RCC 7860 (cell line): ENCODE measurements around the gene CNTNAP2.
A peak's percentile ranks its signal among the peaks of the same experiment; 100 is the strongest.

Experiments
- DNase-seq: peaks from one replicate; pipeline ENCODE4 v3.0.0-alpha.2; 2015; ENCODE audit warnings: low spot score
- FAIRE-seq: peaks from 2 replicates; lab custom pipeline; 2012; peaks lifted over from hg19 to GRCh38; lab: Jason Lieb, UNC

The CNTNAP2 gene

DNA sequence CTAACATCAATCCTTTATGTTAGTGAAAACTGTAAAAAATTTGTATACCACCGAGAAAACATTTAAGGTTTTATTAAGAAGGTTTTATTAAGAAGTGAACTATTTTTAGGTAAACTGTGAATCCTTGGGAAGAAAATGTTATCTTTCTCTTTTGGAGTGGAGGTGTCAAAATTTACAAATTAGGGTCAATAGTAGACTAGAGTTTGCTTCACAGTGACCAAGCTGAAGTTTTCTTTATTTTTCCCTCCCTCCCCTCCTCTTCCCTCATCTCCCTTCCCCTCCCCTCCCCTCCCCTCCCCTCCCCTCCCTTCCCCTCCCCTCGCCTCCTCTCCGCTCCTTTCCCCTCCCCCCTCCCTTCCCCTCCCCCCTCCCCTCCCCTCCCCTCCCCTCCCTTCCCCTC lies 168.8 kb downstream of the CNTNAP2 start:
- FAIRE-seq = no peak
- no peak for DNase-seq

DNA sequence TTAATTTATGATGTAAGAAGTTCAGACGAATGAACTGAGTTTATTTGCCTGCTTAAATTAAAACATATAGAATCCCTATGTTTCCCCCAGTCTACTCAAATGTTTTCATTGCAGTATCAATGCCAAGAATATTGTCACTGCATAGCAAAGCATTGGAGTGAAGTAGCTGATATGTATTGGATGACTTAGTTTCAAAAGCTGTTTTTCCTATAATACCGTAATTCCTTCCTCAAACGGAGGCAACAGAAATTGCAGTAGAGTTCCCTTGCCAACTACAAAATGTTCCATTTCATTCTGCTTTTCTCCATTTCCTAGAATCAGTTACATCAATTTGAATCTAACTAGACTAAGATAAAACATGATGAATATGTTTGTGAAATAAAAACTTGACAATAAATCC lies 174.1 kb downstream of the CNTNAP2 start:
- DNase-seq (no peak), FAIRE-seq (no peak)

DNA sequence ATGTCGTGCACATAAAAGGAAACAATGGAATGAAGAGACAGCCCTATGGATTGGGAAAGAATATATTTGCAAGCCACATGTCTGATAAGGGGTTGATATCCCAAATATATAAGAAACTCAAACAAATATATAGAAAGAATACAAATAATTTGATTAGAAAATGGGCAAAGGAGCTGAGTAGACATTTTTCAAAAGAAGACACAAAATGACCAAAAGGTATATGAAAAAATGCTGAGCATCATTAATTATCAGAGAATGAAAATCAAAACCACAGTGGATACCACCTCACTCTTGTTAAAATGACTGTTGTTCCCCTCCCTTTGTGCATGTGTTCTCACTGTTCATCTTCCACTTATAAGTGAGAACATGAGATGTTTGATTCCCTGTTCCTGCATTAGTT lies 175.3 kb downstream of the CNTNAP2 start:
- FAIRE-seq (no peak), DNase-seq (no peak)

DNA sequence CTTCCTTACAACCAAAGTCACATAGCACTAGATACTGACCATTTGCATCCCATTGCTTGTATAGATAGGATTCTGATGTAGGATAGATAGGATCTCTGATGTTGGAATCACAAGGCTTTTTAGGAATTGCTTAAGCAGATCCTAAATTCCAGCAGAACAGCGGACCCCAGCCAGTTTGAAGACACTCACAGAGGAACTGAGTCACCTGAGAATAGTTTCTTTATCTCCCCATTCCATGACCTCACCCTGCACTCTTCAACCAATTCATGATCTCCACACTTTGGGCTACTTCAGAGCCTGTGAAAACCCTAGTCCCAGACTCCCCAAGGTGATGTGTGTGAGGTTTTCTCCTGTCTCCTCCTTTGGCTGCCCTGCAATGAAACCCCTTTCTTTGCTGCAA lies 179.4 kb downstream of the CNTNAP2 start:
- no peak for DNase-seq
- FAIRE-seq = no peak

DNA sequence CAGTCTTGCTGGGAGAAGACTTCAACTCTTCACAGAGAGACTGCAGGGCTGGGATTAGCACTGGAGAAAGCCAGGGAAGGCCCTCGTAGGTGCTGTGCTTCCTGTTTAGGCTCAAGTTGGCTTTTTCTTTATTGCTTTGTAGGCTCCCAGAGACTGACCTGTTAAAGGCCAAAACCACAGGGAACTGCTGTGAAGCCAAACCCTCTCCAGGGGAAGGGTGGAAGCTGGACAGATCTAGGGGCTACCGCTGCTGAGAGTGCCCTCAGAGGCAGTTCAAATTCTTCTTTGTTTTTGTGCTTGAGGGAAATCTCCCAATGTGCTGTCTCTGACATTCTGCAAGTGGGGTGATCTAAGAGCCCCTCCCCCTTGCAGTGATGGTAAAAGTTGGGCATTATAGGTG lies 198.4 kb downstream of the CNTNAP2 start:
- FAIRE-seq = no peak
- no peak for DNase-seq

DNA sequence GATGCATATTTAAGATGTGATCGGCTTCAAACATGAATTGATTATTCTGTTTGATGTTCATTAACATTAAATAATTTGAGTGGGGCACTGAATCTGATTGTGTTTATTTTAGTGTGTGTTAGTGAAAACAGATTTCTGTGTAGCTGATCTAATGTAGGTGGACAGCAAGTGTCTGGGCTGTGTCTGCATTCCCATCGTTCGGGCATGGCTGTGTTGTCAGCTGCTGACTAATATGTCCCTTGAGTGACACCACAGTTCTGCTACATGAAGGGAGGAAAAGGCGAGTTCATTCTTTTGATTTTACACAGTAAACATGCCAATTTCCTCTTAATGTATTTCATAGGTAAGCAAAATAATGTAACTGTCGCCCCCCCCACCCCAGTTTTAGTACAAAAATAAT lies 203.0 kb downstream of the CNTNAP2 start:
- FAIRE-seq (no peak), DNase-seq (no peak)

DNA sequence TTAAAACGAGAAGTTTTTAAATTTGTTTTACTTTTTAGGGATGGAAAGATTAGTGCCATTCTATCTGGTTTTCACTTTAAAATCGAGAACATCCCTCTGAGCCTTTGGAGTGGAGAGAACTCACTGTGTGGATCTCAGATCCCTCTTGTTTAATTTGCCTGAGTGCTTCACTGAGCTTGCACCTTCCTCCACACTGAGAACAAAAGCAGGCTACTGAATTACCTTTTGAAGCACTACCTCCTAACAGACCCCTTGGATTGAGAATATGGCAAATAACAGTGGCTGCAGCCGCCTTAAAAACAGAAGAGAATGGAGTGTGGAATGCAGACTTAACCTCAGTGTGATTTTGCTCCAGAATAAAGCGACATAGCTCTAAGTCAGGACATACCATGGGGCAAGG lies 204.7 kb downstream of the CNTNAP2 start:
- DNase-seq (no peak), FAIRE-seq (no peak)

DNA sequence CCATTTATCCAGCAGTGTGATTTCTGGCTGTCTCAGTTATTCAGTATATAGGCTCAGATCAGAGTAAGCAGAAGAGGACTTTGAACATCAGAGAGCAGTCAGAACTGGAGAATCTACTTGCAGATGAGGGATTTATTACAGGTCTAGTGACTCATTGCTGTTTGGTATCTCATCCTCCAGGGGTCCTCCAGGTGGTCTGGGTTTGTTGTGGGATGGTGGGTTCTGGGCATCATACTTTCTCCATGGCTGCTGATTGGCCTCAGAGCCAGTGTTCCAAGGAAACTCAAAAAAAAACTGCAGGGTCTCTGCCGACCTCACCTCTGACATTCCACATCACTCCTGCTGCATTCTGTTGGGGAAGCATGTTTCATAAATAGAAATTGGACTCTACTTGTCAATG lies 214.8 kb downstream of the CNTNAP2 start:
- FAIRE-seq = no peak

DNA sequence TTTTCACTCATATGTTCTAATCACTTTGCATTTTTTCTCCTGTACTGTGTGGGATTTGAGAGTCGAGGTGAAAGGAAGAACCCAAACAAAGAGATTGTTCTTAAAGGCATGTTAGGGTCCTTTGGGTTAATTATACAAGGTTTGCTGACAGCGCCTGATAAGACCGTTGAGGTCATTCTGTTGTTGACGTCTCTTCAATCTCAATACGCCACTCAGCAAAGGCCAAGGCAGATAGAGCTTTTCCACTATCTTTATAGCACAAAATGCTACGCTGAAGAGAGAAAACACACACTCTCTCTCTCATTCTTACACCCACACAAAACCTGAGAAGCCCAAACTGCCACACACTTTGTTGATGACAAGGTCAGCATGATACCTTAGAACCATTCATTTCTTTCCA lies 228.7 kb downstream of the CNTNAP2 start:
- FAIRE-seq (no peak), DNase-seq (no peak)

More for the DNA sequence above, 214.8 kb downstream of the CNTNAP2 start:
- no peak for DNase-seq

DNA sequence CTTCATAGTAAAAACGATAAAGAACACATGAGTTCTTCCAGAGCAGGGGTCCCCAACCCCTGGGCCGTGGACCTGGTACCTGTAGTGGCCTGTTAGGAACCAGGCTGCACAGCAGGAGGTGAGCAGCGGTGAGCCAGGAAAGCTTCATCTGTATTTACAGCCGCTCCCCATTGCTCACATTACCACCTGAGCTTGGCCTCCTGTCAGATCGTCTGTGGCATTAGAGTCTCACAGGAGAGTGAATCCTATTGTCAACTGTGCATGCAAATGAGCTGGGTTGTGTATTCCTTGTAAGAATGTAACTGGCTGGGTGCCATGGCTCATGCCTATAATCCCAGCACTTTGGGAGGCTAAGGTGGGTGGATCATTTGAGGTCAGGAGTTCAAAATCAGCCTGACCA lies 229.5 kb downstream of the CNTNAP2 start:
- FAIRE-seq (no peak), DNase-seq (no peak)

DNA sequence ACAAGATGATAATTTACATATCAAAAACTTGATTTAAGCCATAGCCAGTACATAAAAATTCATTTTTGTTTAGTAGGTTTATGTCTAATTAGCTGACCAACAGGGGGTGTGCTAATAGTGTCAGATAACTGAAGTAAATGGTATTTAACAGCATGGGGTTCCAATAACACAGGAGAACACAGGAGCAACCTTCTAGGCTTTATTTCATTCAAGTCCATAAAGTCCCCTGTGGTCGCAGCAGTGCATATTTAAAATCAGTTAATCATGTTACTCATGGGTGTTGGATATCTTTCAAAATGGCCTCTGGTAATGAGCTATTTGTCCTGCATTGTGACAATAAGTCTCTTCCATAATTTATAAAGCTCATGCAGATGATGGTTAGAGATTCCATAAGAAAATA lies 238.6 kb downstream of the CNTNAP2 start:
- no peak for FAIRE-seq
- no peak for DNase-seq

DNA sequence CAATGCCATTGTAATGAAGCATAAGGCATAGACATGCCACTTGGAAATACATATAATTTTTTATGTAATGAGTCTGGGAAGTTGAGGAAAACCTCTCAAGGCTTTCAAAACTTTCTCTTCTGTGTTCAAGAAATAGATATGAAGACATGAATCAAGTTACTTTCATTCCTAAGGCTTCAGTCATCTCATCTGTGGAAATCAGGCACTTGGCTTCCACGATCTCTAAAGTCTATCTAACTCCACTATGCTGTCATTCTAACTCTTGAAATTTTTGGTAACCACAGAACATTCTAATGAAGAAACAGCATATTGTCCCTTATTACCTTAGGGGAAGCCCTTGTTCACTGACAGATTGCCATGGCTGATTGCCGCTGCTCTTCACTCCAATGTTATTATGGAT lies 242.6 kb downstream of the CNTNAP2 start:
- DNase-seq (no peak), FAIRE-seq (no peak)

DNA sequence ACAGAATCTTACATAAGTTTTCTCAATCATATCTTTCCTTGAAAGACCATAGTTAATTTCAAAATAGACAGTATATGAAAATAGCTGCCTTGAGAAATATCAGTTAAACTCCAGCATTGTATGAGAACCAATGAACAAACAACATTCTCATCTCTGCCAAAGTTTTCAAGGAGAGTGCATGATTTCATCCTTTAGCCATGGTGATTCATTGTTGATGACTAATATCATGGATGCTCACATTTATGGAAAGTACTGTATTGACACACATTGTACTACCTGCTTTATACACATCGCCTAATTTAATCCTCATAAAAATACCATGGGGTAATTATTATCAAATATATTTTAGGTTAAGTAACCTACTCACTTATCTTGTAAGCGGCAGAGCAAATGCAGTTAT lies 250.3 kb downstream of the CNTNAP2 start:
- DNase-seq (peak; percentile 33), FAIRE-seq (peak; percentile 57)

DNA sequence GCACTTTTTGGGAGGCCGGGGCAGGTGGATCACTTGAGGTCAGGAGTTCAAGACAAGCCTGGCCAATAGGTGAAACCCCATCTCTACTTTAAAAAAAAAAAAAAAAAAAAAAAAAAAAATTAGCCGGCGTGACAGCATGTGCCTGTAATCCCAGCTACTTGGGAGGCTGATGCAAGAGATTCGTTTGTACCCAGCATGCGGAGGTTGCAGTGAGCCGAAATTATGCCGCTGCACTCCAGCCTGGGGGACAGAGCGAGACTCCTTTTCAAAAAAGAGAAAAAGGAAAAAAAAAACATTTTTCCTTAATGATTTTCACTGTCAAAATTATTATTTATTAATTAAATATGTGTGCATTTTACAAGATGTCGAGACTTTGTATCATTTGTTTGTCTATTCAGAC lies 253.6 kb downstream of the CNTNAP2 start:
- DNase-seq (no peak), FAIRE-seq (no peak)

DNA sequence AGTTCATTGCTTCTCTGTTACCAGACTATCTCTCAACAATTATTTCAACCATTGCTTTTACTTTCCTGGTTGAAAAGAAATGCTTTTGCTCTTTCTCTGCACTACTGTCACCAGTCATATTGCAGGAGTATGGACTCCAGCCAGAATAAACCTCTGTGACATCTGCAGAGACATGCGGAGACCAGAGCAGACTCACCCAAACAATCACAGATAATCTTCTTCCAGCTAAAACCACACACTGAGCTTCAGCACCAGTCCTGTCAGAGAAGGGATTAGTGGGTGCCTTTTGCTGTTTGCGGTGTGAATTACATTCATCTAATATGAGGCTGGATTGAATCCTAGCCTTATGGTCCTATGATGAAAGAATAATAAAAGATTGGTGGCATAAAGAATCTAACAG lies 258.6 kb downstream of the CNTNAP2 start:
- DNase-seq (no peak), FAIRE-seq (no peak)

DNA sequence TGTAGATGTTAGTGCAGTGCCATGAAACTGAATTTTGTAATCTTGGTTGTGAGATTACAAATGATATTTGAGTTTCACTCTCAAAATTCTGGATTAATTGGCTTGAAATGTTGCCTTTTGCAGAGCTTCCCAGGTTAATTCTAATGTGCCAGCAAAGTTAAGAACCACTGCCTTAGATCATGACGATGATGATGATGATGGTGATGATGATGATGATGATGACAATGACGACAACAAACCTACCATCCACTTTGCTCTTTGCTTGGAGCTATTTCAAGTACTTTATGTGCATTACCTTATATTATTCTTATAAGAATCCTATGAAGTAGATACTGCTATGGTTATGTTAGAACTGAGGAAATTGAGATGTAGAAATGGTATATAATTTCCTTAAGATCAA lies 261.6 kb downstream of the CNTNAP2 start:
- no peak for FAIRE-seq

DNA sequence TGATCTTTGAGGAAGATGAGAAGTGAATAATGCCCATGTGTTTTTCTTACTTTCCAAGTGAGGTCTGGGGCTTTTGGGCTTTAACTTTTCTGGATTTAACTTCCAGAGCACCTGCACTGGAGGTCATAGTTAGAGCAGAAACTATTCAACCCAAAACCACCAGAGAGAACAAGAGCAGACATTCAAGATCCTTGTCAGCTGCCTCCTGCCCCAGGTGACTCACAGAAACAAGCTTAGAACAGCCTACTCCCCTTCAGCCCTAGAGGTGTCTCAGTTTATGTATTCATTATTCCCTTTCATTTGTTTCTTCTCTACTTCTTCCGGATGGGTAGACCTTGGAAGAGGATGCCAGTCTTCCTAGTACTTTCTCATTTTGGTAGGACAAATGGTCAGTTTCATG lies 270.5 kb downstream of the CNTNAP2 start:
- DNase-seq = no peak
- no peak for FAIRE-seq

More for the DNA sequence above, 261.6 kb downstream of the CNTNAP2 start:
- no peak for DNase-seq

DNA sequence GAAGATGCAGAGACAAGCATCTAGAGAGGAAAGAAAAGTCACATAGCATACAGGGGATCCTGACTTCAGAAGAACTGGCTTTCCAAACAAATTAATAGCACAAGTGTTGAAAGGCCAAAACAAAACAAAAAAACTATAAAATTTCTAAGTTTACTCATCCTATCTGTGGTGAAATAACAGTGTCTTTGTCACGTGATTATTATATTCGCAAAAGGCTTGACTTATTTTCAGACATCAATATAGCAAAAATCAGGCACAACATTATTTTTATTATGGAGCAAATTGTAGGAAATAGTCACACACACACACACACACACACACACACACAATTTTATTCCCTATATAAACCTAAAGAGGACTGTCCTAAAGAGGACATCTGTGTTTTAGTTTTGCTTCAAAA lies 272.3 kb downstream of the CNTNAP2 start:
- FAIRE-seq (no peak), DNase-seq (no peak)

DNA sequence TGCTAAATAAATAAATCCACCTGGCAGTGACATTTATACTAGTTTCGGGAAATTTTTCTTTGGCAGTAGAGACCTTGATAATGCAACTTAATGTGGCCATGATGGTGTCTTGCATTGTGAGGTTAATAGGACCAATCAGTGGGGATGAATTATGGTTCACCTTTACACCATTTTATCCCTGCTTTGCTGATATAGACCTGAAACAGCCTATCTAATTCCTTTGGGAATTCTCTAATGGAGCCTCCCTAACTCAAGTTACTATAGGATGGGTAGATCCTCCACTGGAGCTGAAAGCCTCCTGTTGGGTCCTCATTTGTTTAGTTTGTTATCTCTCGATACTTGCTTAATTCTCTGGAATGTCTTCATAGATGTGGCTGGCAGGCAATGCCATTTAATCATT lies 276.7 kb downstream of the CNTNAP2 start:
- FAIRE-seq = no peak
- DNase-seq = no peak

DNA sequence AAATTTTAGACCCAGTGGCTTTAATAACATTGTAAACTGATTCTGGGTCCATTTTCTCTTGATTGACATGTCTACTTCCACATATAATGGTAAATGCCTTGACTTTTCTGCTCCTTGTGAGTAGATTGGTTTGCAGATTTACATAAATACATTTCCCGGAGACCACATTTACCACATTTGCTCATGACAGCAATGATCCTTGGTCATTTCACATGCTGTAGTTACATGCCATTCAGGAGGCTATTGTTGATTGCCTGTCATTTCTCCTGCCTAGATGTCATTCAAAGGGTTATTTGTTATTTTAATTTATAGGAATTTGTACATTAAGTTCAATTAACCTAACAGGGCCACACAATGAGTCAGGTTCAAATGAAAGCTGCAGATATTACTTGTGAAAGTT lies 280.5 kb downstream of the CNTNAP2 start:
- FAIRE-seq = no peak
- no peak for DNase-seq

DNA sequence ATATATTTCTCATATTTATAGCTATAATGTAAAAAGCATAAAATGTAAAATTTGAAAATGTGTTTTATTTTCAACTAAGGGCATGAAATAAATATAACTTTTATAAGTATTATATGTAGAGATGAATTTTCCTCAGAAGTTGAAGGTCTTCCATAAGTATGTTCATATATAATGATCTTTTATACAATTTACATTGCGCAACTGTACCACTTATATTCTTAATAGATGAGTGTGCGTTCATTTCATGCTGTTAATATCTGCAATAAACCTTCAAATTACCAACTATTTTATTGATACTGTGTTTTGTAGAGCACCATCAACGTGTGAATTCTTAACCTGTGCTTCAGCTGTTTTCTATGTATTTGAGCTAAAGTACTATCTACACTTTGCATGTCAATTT lies 285.3 kb downstream of the CNTNAP2 start:
- DNase-seq (no peak), FAIRE-seq (no peak)

DNA sequence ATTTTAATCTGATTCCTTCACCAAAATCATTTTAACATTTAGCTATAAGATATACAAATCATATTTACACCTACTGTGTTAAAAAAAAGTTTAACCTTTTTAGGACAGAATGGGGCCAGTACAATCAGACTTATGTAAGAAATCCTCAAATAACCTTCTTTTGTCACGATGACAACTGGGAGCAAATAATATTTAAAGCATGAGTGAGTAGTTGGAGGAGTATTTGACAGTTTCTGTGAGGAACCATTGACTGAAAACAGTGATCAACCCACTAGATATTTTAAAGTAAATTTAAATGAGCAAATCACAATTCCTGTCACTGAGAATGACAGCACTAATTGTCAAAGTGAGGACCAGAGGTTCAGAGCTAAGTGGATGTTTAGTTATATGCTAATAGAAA lies 289.1 kb downstream of the CNTNAP2 start:
- DNase-seq (no peak), FAIRE-seq (no peak)

DNA sequence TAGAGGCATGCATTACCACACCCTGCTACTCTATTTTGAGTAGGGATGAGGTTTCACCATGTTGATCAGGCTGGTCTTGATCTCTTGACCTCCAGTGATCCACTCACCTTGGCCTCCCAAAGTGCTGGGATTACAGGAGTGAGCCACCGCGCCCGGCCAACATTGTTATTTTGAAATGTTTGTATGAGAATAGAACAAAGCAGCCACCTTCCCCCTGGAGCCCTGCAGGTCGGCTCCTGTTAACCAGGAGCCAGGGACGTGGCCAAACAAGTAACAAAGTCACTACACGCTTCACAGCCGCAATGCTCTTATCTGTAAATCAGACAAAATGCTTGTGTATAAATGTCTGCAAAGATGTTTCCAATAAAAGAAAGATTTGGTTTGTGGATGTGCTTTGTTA lies 295.4 kb downstream of the CNTNAP2 start:
- FAIRE-seq (no peak), DNase-seq (no peak)

DNA sequence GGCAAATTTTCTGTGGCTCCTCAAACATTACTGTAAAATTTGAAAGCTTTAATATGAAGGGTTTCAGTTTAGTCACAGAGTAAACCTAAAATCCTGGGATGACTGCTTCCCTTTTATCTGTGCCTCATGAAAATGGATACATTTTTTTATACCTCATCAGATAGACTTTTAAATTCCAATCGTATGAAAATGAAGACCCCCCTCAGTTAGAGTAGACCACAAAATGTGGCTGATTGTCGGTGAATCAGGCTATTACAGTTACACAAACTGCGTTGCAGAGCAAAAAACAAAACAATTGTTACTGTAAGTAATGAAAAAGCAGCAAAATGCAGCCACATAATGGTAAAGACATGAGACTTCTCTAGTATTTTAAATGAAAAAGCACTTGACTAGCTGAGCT lies 296.2 kb downstream of the CNTNAP2 start:
- DNase-seq (no peak), FAIRE-seq (no peak)
